Urothelium cell line (cell line): ENCODE measurements around the gene NRL.
A peak's percentile ranks its signal among the peaks of the same experiment; 100 is the strongest.

Experiments used
- DNase-seq: peaks from one replicate; pipeline ENCODE4 v3.0.0; 2011; ENCODE audit warnings: low spot score, mixed read lengths
- FAIRE-seq: peaks from 2 replicates; lab custom pipeline; 2011; peaks lifted over from hg19 to GRCh38; lab: Jason Lieb, UNC

Gene NRL

DNA sequence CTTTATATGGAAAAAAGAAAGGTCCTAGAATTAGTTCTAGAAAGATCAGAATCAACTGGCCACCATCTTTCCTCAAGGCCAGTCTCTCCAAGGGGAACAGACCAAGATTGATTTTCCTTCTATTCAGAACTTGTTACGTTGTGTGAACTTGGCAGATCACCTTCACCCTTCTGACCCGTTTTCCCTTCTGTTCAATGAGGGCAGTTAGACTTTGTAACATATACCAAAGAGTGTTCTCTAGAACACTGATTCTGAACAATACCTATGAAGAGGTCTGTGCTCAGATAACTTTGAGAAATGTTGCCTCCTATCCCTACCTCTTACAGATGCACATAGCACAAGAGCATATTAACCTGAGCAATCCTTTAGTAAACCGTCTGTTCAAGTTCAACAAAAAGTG, 31.3 kb downstream of the NRL start:
- FAIRE-seq: no peak
- DNase-seq: no peak

DNA sequence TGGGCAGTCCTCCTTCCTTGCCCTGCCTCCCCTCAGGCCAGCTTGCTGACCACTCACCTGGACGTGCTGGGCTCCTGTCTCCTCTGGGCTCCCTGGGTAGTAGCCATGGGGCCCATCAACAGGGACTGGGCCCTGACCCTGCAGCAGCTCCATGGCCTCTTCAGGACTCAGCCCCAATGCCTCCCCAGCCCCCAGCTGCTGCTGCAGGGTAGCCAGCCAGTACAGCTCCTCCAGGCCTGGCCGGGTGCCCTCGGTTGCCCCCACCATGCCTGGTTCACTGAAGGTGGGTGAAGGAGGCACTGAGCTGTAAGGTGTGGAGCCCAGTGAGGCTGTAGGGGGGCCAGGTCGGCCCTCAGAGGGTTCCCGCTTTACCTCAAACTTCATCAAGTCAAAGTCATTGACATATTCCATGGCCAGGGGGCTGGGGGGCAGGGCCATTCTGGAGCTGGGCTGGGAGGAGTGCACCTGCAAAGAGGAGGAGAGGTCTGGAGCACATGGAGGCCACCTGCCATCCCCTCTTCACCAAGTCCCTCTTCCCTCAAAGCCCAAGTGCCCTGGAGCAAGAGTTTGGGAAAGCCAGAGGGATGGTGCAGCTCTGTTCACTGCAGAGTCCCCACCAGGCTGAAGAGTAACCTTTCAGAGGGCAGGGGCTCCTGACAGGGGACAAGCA, 32.2 kb downstream of the NRL start:
- FAIRE-seq: no peak

DNA sequence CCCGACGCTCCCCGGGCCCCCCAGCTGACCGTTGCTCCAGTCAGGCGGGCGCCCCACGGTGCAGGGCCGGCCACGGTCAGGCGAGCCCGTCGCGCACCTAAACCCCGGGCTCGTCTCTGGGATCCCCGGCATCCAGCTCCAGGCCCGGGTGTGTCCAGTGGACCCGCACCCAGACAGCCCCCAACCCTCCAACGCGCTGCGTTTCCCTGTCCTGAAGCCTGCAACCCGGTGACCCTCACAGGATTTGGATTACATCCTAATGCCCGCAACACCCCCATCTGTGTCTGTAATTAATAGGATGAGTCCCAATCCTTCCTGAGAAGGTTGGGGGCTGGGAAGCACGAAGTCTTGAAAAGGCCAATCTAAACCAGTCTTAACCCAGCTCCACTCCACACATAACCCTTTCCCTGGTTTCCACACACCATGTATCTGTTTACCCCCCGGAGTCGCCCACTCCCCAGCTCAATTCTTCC, 33.0 kb downstream of the NRL start:
- no peak for FAIRE-seq
- DNase-seq: no peak

More for the DNA sequence above, 32.2 kb downstream of the NRL start:
- no peak for DNase-seq

DNA sequence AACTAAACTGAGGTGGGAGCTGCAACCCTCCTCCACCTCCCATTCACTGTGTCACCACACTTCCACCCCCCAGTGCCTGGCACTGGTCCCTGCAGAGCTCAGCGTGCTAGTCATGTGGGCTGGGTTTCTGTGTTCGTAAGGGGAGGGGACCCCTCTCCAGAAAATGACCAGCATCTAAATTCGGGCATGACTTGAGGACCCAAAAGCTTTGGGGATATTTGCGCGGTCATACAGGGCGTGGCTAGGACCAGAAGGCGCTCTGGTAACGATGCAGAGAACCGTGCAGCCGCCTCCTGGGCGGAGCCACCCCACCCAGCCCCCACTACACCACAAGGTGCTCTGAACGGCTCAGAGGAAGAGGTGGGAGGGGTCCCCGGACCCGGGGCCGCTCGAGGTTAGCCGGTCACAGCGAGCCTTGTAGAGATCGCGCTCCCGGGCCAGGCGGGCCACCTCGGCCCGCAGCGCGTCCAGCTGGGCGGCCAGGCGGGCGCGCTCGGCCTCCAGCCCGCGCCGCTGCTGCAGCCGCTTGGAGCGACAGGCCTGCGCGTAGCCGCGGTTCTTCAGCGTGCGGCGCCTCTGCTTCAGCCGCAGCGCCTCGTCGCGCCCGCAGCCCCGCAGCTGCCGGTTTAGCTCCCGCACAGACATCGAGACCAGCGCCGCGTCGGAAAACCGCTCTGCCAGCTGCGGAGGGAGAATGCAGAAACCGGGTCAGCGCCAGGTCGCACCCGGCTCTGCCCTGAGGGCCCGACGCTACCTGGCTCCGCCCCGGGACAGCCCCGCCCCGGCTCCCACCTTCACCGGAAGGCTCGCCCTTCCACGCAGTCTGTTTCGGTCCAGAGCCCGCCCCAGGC, 33.6 kb downstream of the NRL start:
- DNase-seq (peak; percentile 67), FAIRE-seq (no peak)

DNA sequence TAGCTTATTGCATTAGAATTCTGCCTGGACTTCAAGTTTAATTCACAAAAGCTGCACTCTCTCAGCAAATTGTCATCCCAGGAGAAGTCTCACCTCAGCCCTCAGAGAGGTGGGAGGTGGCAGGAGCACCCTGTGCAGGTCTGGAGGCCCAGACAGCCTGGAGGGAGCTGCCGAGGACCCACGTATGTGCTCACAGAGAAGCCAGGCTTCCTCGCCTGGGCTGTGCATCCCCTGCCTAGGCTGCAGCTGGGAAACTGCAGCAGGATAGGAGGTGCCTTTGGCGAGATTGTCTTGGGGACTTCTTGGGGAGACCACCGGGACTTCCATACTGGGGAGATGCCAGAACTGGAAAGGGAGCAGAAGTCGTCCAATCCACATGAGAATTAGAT, 34.6 kb downstream of the NRL start:
- FAIRE-seq: no peak
- DNase-seq: no peak

DNA sequence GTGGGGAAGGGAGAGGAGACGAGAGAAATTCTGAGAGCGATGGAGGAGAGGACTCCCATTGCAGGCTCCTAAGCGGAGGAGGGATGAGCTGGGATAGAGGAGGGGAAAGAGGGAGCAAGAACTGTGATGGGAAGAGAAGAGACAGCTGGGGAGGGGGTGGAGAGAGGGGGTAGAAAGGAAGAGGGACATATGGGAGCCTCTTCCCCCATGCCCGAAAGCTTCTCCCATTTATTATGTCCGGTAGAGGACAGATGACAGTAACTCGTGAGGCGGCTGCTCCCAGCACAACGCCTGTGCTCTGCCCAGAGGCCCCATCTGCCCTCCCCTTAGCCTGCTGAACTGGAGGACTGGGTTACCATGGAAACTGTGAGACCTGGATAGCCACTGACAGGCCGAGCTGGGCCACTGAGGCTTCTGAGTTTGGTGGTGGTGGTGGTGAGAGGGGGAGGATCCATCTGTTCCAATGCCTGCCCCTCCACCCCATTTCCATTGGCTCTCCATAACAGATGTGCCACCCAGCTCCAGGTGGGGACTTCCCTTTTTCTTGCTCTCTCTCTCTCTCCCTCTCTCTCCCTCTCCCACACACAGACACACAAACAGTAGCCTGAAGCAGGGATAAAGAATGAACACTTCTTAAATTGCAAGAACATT, 35.1 kb downstream of the NRL start:
- FAIRE-seq (no peak), DNase-seq (no peak)

GRCh38 chr14:24078146-24078545, 36.6 kb downstream of the NRL start:
- DNase-seq (no peak), FAIRE-seq (no peak)

GRCh38 chr14:24077086-24077485, 37.7 kb downstream of the NRL start:
- FAIRE-seq (no peak), DNase-seq (no peak)

DNA sequence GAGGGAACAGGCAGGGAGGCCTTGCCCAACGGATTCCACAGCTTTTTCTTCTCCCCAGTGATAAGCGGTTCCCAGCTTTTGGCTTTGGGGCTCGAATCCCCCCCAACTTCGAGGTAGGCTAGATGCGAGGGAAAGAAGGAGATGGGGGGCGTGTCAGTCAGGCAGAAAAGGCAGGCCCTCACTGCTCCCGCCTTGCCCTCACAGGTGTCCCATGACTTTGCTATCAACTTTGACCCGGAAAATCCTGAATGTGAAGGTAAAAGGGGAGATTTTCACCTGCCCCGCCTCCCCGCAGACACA, 38.5 kb downstream of the NRL start:
- FAIRE-seq (no peak), DNase-seq (no peak)

- FAIRE-seq: no peak
- DNase-seq: no peak
Observed at GRCh38 chr14:24075485-24076301, 39.1 kb downstream of the NRL start.

DNA sequence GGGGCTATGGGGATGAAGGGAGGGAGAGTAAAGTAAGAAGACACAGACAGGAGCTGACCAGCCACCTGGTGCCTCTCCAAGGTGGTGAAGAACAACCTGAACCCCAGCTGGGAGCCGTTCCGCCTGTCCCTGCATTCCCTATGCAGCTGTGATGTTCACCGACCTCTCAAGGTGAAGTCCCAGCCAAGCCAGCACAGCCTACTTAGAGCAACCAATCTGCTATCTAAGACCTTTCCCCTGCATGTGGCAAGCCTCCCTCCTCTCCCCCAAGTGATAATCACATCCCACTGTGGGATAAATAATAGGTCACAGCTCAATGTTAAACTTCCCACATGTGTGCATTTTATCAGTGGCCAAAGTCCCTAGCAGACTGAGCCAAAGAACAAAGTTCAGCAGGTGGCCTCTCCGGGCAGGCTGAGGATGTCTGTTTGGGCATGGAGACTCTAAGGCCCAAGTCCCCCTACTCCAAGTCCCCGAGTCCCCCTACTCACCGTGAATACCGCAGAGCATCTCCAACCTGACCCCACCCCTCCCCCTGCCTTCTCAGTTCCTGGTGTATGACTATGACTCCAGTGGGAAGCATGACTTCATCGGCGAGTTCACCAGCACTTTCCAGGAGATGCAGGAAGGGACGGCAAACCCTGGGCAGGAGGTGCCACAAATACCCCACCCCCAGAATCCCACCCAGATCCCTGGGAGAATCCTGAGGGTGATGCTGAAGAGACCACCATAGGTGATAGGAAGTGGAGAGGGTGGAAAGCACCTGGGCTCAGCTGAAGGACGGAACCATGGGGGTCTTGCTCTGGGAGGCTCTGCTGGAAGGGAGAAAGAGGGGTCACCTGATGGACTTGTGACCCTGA, 39.9 kb downstream of the NRL start:
- DNase-seq (no peak), FAIRE-seq (no peak)

- DNase-seq (no peak), FAIRE-seq (no peak)
Observed at GRCh38 chr14:24072881-24073877, 41.6 kb downstream of the NRL start.

DNA sequence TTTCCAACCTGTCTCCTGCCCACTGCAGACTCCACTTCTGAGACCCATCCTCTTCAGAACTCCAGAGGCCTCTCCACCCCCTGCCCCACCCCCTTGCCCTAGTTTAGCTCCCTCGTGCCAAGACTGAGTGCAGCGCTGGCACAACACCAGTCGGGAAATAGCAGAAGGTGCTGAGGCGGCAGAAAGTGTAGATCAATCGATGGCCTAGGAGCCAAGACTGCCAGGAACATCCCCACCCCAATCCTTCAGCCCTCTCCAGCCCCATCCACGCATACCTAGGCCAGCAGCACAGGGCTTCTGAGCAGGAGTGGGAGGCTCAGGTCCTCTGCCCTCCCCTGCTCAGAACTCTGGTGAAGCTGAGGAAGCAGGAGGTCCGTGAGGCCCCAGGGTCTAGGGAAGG, 42.3 kb downstream of the NRL start:
- no peak for DNase-seq
- no peak for FAIRE-seq

DNA sequence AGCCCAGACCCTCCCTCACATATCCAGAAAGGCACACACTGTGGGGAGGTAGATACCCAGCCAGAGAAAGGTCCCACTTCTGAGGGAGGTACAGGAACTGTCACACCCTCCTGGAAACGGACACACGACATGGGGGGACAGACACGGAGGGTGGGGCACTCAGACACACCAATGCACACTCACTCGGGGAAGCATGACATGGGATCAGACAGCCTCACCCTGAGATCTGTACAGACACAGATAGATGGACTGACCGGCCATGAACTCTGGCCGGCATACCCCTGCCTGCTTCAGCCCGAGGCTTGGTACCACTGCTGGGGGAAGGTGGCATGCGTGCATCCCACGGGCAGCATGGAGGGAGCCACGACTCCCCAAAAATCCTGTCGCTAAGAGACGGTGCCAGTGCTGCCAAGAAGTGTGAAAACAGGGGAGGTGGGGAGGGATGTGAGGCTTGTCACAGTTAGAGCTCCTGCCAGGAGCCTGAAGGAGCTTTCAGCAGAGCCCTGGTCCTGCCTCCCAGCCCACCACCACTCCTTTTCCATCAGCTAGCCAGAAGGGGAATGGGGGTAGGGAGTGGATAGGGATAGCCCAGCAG, 42.8 kb downstream of the NRL start:
- FAIRE-seq (no peak), DNase-seq (no peak)

DNA sequence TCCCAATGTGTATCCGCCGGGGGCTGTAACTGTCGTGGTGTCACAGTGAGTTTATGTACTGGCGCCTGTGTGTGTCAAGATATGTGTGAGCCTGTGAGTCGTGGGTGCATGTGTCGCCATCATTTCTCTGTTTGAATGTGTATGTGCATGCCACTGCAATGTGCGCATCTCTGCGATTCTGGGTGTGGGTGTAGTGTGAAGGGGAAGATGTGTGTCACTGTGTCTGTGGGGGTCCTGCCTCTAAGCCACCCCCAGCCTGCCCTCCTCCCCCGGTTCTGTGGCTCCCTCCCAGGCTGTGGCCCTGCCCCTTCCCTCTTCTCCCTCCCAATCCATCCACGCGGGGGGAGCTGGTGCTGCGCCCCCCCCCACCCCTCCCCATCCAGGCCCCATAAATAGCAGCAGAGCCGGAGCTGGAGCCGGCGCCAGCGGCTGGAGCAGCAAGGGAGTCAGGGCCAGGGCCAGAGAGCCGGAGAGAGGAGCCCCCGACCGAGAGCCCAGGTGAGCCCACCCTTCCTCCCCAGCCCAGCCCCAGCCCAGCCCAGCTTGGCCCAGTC, 43.5 kb downstream of the NRL start, which contains the start of gene CPNE6:
Gene CPNE6 (plus strand): TSS at position 419 of the 554 bp plus-strand sequence. CDS start 1,375 bp downstream, outside the sequence.
- DNase-seq (no peak), FAIRE-seq (no peak)

- FAIRE-seq: no peak
- no peak for DNase-seq
Observed at GRCh38 chr14:24070285-24071143, 44.2 kb downstream of the NRL start.

DNA sequence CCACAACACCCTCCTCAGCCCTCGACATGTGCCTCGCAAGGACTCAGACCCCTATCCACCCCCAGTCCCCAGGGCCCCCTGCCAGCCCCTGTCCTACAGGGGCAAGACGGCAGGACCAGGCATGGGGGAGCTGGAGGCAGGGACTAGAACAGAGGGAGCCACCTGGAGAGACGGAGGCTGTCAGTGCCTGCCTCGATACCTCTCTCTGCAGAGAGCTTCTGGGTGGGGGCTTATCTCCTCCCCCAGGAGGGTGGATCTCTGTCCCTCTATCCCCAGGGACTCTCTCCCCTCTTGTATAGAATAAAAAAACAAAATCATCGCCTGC, 45.4 kb downstream of the NRL start:
- DNase-seq (no peak), FAIRE-seq (no peak)
